Fibroblast of skin of back (primary cell): ENCODE data around the gene FNDC8.

ENCODE experiments used
- DNase-seq: peaks from one replicate; pipeline ENCODE4 v3.0.0-alpha.2; 2013

FNDC8 gene

GRCh38 chr17:35144840-35145239, 23.4 kb downstream of the FNDC8 start:
- no peak for DNase-seq

- DNase-seq = no peak
Observed at GRCh38 chr17:35146214-35146833, 24.9 kb downstream of the FNDC8 start.

GRCh38 chr17:35147375-35147905, 26.0 kb downstream of the FNDC8 start, which contains the start of gene UNC45B:
Gene UNC45B (plus strand): TSS chr17:35147817. CDS start chr17:35148264, 447 bp downstream.
- no peak for DNase-seq

- no peak for DNase-seq
Observed at GRCh38 chr17:35148144-35148543, 26.7 kb downstream of the FNDC8 start.

DNA sequence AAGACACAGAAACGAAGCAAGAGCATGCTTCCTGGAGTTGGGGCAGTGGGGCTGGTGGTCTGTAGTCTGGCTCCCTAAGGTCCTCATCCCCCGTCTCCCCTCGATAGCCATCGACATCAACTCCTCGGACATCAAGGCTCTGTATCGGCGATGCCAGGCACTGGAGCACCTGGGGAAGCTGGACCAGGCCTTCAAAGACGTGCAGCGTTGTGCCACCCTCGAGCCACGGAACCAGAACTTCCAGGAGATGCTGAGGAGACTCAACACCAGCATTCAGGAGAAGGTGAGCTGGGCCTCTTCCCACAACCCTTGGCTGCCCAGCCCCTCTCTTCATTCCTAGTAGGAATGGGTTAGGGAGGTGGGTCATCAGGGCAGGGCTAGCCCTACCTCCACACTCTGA, 28.5 kb downstream of the FNDC8 start:
- DNase-seq = no peak

DNA sequence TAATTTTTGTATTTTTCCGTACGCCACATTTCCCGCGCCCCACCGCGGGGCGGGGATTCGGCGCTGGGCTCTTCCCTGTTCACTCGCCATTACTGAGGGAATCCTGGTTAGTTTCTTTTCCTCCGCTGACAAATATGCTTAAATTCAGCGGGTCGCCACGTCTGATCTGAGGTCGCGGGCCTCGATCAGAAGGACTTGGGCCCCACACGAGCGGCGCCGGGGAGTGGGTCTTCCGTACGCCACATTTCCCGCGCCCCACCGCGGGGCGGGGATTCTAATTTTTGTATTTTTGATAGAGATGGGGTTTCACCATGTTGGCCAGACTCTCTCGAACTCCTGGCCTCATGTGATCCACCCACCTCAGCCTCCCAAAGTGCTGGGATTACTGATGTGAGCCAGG, 29.7 kb downstream of the FNDC8 start:
- peak; percentile 1 for DNase-seq

DNA sequence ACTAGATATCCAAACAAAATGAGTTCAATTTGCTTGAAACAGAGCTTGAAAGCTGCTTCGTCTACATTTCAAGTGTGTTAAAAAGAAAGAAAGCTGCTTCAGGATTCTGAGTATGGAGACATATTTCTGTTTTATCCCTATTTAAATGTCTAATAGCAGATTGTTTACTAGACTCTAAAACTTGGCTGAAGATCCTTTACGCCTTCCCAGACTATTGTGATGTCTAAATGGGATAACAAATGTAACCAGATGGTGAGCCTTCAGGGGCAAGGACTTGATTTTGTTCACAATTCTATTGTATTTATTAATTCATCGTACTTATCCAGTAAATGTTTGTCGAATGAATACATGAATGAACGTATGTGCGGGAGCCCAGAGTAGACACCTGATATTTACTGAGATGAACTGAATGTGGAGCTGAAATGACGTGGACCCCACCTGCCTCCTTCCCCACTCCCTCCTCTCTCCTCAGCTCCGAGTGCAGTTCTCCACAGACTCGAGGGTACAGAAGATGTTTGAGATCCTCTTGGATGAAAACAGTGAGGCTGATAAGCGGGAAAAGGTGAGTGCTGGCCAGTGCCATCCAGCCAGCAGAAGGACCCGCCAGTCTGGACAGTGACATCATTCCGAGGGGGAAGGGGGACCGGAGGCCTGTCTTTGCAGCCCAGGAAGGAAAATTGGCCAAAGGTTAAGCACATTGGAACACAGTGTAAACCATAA, 31.2 kb downstream of the FNDC8 start:
- no peak for DNase-seq

DNA sequence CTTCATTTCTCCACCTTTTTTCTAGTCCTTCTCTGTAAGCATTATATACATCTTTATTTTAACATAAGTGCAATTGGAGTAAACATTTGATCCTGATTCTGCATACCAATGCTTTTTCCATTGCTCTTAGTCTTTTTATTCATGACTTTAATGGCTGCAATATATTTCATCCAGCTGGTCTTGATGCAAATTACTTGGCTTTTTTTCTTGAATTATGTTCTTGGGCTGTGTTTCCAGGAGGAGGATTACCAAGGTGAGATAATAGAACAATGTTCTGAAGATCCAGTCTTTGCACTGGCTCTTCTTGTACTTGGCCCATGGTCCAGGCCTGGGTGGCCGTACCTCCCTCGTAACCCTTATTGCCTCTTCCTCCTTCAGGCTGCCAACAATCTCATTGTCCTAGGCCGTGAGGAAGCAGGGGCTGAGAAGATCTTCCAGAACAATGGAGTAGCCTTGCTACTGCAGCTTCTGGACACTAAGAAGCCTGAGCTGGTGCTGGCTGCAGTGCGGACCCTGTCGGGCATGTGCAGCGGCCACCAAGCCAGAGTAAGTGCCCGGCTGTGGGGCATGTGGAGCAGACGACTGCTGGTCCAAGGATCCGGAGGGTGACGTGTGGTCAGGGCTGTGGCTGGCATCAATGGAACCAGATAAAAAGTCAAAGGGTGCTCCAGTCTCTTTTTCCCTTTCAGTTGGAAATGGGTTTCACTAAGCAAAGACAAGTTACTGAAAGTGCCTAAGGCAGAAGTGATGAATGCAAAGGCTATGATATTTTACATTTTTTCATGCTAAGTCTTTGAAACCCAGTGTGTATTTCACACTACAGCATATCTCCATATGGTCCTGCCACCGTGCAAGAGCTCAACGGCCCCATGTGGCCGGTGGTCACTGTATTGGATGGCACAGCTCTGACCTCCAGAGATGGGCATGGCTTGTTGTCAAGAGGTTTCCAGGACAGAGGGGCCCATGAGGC, 33.1 kb downstream of the FNDC8 start:
- no peak for DNase-seq

GRCh38 chr17:35155246-35155645, 33.8 kb downstream of the FNDC8 start:
- DNase-seq = no peak

DNA sequence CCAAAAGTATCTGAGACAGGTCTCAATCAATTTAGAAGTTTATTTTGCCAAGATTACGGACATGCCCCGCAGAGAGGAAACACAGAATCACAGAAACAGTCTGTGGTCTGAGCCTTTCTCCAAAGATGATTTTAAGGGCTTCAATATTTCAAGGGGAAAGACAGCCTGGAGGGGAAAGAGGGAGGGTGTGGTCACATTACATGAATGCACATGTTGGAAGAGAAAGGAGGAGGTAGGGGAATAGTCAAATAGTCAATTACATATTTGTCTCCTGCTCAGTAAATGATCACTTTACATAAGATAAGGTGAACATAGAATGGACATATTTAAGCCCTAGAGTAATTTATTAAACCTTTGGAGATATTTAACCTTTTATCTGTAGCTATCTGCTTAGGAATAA, 38.5 kb downstream of the FNDC8 start:
- DNase-seq = no peak

- DNase-seq = no peak
Observed at GRCh38 chr17:35160354-35161201, 39.2 kb downstream of the FNDC8 start.

DNA sequence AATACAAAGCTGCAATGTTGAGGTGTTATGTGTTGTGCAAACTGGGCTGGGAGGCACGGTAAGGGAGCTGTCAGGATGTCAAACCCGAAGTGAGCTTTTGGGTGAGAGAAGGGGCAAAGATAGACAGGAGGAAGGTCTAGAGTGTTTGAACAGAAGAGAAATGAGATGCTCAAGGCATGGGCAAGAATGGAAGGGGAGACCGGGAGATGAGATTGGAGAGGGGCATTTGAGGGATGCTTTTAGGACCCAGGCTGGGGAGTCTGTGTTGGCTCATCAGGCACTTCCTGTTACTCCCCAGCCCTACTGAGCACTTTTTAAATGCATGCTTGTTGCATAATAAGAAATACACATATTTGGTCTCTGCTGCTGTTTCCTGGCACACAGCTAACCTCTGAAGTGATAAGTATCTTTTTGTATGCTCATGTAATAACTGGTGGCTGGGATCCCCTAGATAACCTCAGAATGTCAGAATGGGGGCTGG, 39.9 kb downstream of the FNDC8 start:
- no peak for DNase-seq

DNA sequence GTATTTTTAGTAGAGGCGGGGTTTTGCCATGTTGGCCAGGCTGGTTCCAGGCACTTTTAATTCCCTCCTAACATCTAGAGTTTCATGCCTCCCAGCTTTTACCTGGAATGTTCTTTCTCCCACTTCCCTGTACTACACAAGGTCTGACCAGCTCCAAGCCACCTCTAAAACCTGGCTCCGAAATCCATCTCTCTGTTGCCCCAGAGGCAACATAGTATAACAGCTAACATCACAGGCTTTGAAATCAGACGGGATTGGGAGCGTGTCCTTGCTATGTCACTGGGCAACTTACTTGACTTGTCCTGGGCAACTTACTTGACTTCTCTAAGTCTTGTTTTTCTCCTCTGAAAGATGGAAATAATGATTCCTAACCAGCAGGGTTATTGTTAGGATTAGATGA, 41.3 kb downstream of the FNDC8 start:
- no peak for DNase-seq

DNA sequence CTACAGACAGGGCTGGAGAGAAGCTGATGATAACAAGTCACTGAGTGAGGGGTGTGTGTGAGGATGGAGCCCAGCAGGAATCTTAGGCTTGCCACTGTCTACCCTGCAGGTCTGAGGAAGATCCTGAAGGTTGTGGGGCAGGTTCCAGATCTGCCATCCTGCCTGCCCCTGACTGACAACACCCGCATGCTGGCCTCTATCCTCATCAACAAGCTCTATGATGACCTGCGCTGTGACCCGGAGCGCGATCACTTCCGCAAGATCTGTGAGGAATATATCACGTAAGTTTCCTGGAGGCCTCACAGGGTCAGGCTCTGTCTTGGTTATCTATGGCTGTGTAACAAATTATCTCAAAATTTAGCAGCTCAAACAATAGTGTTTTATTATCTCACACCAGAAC, 42.5 kb downstream of the FNDC8 start:
- DNase-seq = no peak

- no peak for DNase-seq
Observed at GRCh38 chr17:35164716-35165115, 43.3 kb downstream of the FNDC8 start.

DNA sequence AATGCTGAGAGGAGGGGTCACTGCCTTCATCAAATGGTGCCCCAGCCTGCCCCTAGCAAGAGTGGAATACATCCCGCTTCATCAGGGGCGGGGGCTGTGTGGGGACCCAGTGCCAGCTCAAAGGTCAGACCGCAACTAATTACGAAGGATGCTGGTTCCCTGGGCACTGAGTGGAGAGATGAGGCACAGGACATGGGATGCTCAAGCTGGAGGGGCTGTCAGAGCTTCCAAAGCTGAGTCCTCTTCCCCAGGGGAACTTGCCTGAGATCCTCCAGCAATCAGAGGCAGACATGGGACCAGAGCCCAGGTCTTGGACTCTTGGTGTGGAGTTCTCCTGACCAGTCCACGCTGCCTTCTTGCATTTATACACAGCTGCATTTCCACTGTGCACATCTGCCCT, 45.1 kb downstream of the FNDC8 start:
- DNase-seq = no peak

GRCh38 chr17:35167046-35167445, 45.6 kb downstream of the FNDC8 start:
- no peak for DNase-seq

- DNase-seq = peak; percentile 17
Observed at GRCh38 chr17:35167666-35168065, 46.3 kb downstream of the FNDC8 start.

DNA sequence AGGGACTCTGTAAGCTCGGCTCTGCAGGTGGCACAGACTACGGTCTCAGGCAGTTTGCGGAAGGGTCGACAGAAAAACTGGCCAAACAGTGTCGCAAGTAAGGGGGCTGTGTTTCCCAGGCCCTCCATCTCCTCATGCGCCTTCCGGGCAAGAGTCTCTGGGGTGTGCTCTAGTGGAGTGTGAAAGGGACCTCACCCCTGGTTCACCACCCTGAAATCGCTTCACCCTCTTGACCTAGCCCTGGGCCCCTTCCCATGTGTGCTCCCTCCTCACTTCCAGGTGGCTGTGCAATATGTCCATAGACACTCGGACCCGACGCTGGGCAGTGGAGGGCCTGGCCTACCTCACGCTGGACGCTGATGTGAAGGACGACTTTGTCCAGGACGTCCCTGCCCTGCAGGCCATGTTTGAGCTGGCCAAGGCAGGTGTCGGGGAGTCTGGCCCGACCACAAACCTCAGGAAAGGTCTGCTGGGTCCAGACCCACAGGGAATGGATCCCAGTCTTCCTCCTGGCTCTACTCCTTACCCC, 48.5 kb downstream of the FNDC8 start:
- no peak for DNase-seq

GRCh38 chr17:35170968-35171771, 49.8 kb downstream of the FNDC8 start:
- no peak for DNase-seq

- DNase-seq = no peak
Observed at GRCh38 chr17:35171834-35172233, 50.4 kb downstream of the FNDC8 start.
